GM18511 (cell line): ENCODE measurements around the gene HOXA5.

Source experiments
- ATAC-seq: cut with Tn5 transposase; IDR thresholded peaks from one replicate; pipeline ENCODE4 v1.9.1; 2021; ENCODE audit warnings: mild to moderate bottlenecking, moderate library complexity; ENCODE audit not compliant: unreplicated experiment

HOXA5 gene

DNA sequence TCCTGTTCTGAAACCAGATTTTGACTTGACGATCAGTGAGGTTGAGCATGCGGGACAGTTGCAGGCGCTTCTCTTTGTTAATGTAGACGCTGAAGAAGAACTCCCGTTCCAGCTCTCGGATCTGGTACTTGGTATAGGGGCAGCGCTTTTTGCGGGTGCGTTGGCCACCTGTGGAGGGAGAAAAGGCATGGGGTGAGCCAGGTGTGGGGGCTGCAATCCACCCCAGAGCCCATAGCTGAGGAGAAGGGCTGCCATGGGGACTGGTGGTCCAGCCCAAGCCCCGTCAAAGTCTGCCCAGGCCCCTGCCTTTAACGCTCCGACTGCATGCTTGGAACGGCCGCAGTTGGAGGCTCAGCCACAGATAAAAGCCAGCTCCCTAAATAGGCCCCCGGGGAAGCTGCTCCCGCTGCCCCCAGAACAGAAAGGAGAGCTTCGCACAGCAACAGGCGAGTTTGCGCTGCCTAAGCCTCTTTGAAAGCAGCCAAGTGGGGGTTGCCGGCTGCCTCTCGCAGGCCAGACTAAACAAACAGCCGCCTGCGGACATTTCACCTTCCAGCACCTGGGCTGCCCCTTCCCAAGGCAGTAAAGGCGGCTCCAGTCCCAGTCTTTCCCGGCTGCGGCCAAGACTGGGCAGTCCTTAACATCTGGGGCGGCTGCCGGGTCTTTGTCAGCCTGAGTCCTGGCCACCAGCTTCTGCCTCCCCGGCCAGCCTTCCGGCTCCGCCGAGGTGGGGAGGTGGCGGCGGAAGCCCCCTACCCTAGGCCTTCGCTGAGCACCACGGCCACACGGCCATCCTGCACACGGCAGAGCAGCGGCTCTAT is 39.6 kb upstream of the HOXA5 start:
- ATAC-seq, result no peak

DNA sequence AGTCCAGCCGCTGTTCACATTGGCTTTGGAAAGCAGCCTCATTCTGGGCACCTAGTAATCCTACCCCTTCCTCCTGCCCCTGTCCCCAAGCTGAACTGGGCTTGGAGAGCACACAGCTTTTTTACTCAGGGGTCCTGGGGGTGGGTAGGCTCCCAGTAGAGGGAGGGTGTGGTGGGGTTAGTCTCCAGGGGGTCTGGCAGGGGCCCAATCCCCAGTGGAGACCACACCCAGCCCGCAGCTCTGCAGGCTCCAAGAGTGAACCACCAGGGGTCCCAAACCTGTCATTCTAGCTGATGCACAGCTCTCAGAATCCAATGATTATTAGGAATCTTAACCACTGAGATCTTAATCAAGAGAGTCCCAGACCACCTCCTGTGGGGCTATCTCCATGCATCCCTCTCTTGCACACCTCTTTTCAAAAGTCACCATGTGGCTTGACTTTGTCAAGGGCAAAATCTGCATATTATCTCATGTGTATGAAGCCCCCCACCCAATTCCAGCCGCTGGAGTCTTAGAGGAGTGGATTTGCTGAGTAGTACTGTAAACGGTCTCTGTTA is 38.9 kb upstream of the HOXA5 start:
- ATAC-seq, result no peak

GRCh38 chr7:27181795-27182275 is 38.4 kb upstream of the HOXA5 start:
- no peak for ATAC-seq

- ATAC-seq, result no peak
Observed at GRCh38 chr7:27180431-27181420, 37.2 kb upstream of the HOXA5 start.

DNA sequence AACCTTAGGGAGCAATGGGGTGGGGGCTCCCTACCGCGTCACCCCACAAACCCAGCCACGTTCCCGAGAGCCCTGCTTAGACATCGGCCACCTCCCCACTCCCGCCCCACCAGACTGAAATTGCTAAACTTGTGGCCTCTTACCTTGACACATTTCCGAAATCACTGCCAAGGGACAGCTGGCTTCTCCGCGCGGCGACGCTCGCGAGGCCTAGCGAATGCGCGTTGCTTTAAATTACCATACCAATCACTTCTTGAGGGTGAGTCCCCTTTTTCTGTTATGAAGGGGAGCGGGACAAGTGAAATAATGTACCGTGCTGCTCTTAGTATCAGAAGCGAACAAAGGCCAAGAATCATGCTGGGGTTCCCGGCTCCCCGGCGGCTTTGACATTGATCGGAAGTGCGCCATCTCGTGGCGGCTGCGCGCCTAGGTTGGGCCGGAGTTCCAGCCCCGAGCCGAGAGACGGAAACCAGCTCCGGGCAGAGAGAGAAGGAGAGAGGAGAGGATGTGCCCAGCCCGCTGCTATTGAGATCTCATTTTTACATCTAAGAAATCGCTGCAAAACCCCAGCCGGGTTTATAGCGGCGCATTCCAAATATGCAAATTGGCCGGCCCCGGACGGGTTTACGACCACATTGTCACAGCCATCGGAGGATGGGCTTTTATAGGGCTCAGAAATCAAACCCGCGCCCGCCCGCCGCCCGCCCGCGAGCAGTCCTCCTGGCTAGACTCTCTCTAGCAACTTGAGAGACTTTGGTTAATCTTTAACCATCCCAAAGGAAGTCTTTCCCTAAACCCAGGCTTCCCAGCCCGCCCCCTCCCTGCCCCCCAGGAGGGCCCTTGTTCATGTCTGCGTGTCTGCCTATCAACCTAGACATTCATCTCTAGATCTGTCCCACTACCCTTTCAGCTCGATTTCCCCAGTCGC is 36.3 kb upstream of the HOXA5 start:
- ATAC-seq, result no peak

- no peak for ATAC-seq
Observed at GRCh38 chr7:27179030-27179429, 35.5 kb upstream of the HOXA5 start.

- no peak for ATAC-seq
Observed at GRCh38 chr7:27178366-27178765, 34.9 kb upstream of the HOXA5 start.

DNA sequence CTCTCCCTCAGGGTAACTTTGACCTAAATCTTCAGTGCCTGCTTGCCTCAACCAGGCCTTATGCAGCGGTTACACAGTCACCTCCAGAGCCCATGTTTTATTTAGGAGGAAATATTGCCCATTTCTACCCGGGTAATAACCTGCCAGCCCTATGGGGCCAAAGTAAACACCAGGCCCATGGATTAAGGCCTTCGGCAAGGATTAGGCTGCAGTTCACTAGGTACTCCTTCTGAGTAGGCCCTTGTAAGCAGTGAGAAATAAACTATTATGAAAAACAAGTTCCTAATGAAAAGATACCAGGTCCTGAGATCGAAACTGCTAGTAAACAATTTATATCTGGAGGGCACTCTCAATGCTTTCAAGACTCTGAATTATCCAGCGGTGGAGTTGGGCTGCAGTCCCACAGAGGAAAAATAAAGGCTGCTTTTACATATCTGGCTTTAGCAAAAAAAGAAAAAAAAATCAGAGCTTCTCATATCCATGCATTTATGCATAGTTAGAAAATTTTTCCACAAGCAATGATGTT is 34.4 kb upstream of the HOXA5 start:
- ATAC-seq, result no peak

GRCh38 chr7:27176962-27177794 is 33.7 kb upstream of the HOXA5 start:
- no peak for ATAC-seq

DNA sequence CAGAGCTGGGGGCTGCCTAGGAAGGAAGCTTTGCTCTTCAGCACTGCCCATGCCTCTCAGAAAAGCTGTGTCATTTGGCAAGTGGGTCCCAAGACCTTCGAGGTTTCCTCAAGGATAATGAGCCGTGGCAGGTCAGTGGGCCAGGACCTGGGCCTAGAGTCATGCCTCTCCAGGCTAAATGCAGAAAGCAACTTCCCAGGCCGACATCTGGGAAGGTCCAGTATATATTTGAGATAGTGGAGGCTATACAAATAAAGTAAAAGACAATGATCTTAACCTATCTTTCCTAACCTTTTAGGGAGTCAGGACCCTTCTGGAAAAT is 33.0 kb upstream of the HOXA5 start:
- no peak for ATAC-seq

DNA sequence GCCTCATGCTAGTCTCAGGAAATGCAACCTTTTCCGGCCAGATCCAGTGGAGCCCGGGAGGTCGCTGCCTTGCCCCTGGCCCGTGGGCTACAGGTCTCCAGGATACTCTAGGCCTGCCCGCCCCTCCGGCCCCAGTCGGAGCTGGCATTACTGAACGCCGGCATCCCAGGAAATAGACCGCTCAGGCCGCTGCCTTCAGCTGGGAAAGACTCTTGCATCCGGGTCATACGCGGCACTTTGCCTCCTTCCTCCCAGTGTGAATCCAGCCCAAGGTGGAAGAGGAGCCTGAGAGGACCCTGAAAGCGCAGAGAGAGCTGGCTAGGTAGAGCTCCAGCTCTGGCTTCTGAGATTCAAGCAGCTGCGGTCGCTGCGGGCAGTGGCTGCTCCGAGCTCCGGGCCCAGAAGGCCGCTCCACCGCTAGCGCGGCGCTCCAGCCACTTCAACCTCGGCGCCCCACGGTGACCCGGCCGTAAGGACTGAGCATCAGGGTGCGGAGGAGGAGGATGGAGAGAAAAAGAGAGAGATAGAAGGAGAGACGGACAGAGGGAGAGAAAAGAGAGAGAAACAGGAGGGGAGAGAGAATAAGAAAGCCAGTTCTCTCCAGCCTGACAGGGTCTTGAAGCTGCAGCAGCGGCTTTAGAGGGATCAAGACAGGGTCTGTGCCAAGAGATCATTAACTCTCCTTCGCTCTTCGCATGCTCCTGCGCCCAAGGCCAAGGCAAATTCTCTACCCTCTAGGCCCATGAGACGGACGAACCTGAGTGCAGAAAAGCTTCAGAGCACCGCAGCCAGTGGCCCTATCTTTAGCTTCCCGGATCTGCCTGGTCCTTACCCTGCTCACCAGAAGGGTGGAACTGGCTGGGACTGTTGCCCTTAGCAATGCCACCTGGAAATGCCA is 32.4 kb upstream of the HOXA5 start:
- no peak for ATAC-seq

DNA sequence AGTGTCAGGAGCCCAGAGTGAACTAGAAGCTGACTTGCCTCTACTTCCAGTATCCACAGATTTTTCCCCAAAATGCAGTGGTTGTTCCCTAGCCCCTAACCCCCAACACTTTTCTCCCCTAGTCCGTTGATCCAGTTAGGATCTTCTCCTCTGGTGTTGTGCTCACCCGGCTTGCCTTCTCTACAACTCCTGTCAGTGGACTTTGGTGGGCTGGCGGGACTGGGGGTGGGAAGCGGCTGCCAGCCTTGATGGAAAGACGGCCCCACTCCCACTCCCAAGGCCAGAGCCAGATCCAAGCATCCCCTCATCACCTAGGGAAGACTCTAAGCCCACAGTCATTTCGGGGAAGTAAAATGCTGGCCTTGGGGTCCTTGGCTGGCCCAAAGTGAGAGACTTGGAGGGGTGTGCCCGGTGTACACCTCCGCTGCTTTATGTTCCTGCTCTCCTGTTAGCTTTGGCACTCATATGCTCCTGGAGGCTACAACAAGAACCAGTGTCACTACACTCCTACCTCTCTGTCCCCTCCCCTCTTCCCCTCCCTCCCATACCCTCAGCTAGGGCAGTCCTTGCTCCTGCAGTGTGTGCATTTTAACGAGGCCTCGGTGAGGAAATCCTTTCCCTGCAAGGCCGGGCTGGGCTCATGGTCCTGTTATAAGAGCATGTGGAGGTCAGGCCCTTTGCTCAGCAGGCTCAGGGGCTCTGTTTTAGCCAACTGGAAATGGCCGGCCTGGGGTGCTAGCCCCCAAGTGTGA is 31.6 kb upstream of the HOXA5 start:
- ATAC-seq, result no peak

GRCh38 chr7:27173956-27174873 is 30.7 kb upstream of the HOXA5 start, which contains the start of gene HOXA10:
TSS of gene HOXA10 (minus strand) at chr7:27174320. CDS start at chr7:27174306, 14 bp downstream.
- ATAC-seq, result no peak

- ATAC-seq, result no peak
Observed at GRCh38 chr7:27173511-27173955, 30.1 kb upstream of the HOXA5 start.

- no peak for ATAC-seq
Observed at GRCh38 chr7:27172823-27173510, 29.5 kb upstream of the HOXA5 start.

- no peak for ATAC-seq
Observed at GRCh38 chr7:27172315-27172774, 28.9 kb upstream of the HOXA5 start.
